HCT116 (cell line): Measurements from ENCODE around the gene CYP46A1. TPM values are rescaled to one million over a fixed set of nuclear protein-coding genes. Genes with fewer than 3 reads are reported as not detected.

Experiments used
- ATAC-seq: fragments of 200-7000 bp; cut with Tn5 transposase; 2 replicates; pipeline ENCODE4 v1.9.1; 2020; ENCODE audit warnings: mild to moderate bottlenecking, moderate library complexity
- BruUV-seq: library from RNA; stranded (reverse); fragments of 400-500 nt; replicated peaks from 2 replicates; lab custom pipeline; 2021; lab: Mats Ljungman, UMichigan
- CTCF ChIA-PET: fragments of 300-600 bp; sonication (Branson Sonifier 250); formaldehyde crosslinking; loops from one replicate; lab custom pipeline; 2021; ENCODE audit warnings: antibody characterized with exemption; lab: Charles Lee
- POLR2A ChIA-PET: fragments of 300-600, 350-600 bp; sonication (Branson Sonifier 250); formaldehyde crosslinking; loops from one replicate; lab custom pipeline; 2021; ENCODE audit warnings: antibody characterized with exemption; lab: Charles Lee
- RAD21 ChIA-PET, 2 experiments: fragments of 300-600 bp; sonication (Branson Sonifier 250); formaldehyde crosslinking; loops; one replicate each; lab custom pipeline; 2023; ENCODE audit warnings: low total read pairs in 2 of 2; ENCODE audit not compliant: uncharacterized antibody in 2 of 2, unreplicated experiment in 2 of 2, low non-redundant PET in 1 of 2; lab: Charles Lee
- DNase-seq: peaks from one replicate; pipeline ENCODE4 v3.0.0-alpha.2; 2010; ENCODE audit warnings: low read depth, low spot score
- H2AFZ ChIP-seq: fragments of 200-600 bp; shearing (Covaris generic), sonication (generic); 2 replicates; pipeline ENCODE4 v1.6.1; 2017; ENCODE audit warnings: low read depth, mixed run types, mixed read lengths, antibody characterized with exemption, low read length; ENCODE audit not compliant: poor library complexity, severe bottlenecking
- H3K27ac ChIP-seq: 2 replicates; pipeline ENCODE4 v1.5.1; 2012; ENCODE audit warnings: low read depth, low read length
- H3K27me3 ChIP-seq: fragments of 200-600 bp; sonication (generic); 2 replicates; pipeline ENCODE4 v1.6.1; 2016; ENCODE audit warnings: mixed run types, low read length, mixed read lengths; ENCODE audit not compliant: insufficient read depth
- H3K36me3 ChIP-seq, 2 experiments: fragments of 200-500 bp in 1 of 2; fragments of 200-600 bp in 1 of 2; sonication (Bioruptor generic) in 1 of 2; sonication (generic) in 1 of 2; 2 replicates each; pipeline versions ENCODE4 v1.5.1 to v1.6.1; 2014 to 2016; ENCODE audit warnings: low read length in 2 of 2, inconsistent platforms in 1 of 2, mixed read lengths in 1 of 2, mixed run types in 1 of 2; ENCODE audit not compliant: insufficient read depth in 2 of 2, control insufficient read depth in 1 of 2
- H3K4me1 ChIP-seq, 2 experiments: fragments of 200-600 bp in 1 of 2; sonication (generic) in 1 of 2; 2 replicates each; pipeline versions ENCODE4 v1.5.1 to v1.6.1; 2012 to 2017; ENCODE audit warnings: low read length in 2 of 2, inconsistent platforms in 1 of 2, mild to moderate bottlenecking in 1 of 2, mixed read lengths in 1 of 2, mixed run types in 1 of 2, moderate library complexity in 1 of 2; ENCODE audit not compliant: insufficient read depth in 2 of 2, control insufficient read depth in 1 of 2
- H3K4me2 ChIP-seq: fragments of 200-600 bp; sonication (generic); 2 replicates; pipeline ENCODE4 v1.6.1; 2017; ENCODE audit warnings: mixed run types, low read length, mixed read lengths
- H3K4me3 ChIP-seq, 2 experiments: fragments of 200-600 bp in 1 of 2; sonication (generic) in 1 of 2; replicated peaks in 1 of 2; 2 replicates each; pipeline ENCODE4 v1.5.1; 2011 to 2016; ENCODE audit warnings: low read length in 2 of 2, control low read depth in 1 of 2, low read depth in 1 of 2, mild to moderate bottlenecking in 1 of 2, mixed read lengths in 1 of 2, mixed run types in 1 of 2
- H3K79me2 ChIP-seq: fragments of 200-600 bp; sonication (generic); 2 replicates; pipeline ENCODE4 v1.6.1; 2017; ENCODE audit warnings: mild to moderate bottlenecking, mixed run types, low read length, moderate library complexity, mixed read lengths; ENCODE audit not compliant: insufficient read depth
- H3K9ac ChIP-seq: fragments of 200-600 bp; sonication (generic); 2 replicates; pipeline ENCODE4 v1.6.1; 2016; ENCODE audit warnings: low read length, mixed read lengths
- H3K9me2 ChIP-seq: fragments of 200-600 bp; sonication (generic), shearing (Covaris generic); 2 replicates; pipeline ENCODE4 v1.6.1; 2017; ENCODE audit warnings: mixed run types, mild to moderate bottlenecking, moderate library complexity; ENCODE audit not compliant: insufficient read depth
- H3K9me3 ChIP-seq, 2 experiments: fragments of 200-500 bp in 1 of 2; fragments of 200-600 bp in 1 of 2; sonication (Bioruptor generic) in 1 of 2; sonication (generic) in 1 of 2; 2 replicates each; pipeline ENCODE4 v1.6.1; 2014 to 2017; ENCODE audit warnings: low read length in 2 of 2, mixed read lengths in 2 of 2, inconsistent platforms in 1 of 2, low read depth in 1 of 2, mild to moderate bottlenecking in 1 of 2, mixed run types in 1 of 2, moderate library complexity in 1 of 2; ENCODE audit not compliant: control insufficient read depth in 1 of 2, insufficient read depth in 1 of 2
- H4K20me1 ChIP-seq: fragments of 200-600 bp; sonication (generic), shearing (Covaris generic); 2 replicates; pipeline ENCODE4 v1.6.1; 2017; ENCODE audit warnings: mixed run types, mild to moderate bottlenecking, moderate library complexity; ENCODE audit not compliant: insufficient read depth
- EGR1 ChIP-seq: IDR thresholded peaks from 2 replicates; pipeline ENCODE4 v1.6.1; 2012; ENCODE audit warnings: low read depth
- EZH2phosphoT487 ChIP-seq: fragments of 200-600 bp; IDR thresholded peaks from 2 replicates; pipeline ENCODE4 v1.6.1; 2018; ENCODE audit warnings: antibody characterized with exemption, borderline replicate concordance
- JUND ChIP-seq: IDR thresholded peaks from 2 replicates; pipeline ENCODE4 v1.6.1; 2012
- POLR2A ChIP-seq: IDR thresholded peaks from 2 replicates; pipeline ENCODE4 v1.7.0; 2011; ENCODE audit warnings: borderline replicate concordance; ENCODE audit not compliant: insufficient read depth, insufficient read length; ENCODE audit errors: extremely low read depth
- REST ChIP-seq: IDR thresholded peaks from 2 replicates; pipeline ENCODE4 v1.6.1; 2012; ENCODE audit warnings: low read depth
- SIN3A ChIP-seq: IDR thresholded peaks from 2 replicates; pipeline ENCODE4 v1.6.1; 2012; ENCODE audit warnings: low read depth
- ZBTB33 ChIP-seq: IDR thresholded peaks from 2 replicates; pipeline ENCODE4 v1.6.1; 2011; ENCODE audit warnings: mild to moderate bottlenecking, low read length, moderate library complexity; ENCODE audit not compliant: insufficient replicate concordance; ENCODE audit errors: extremely low read depth
- intact Hi-C: fragments of 100-400 bp; cut with micrococcal nuclease; formaldehyde crosslinking; loops from 2 replicates; pipeline ENCODE4 v1.10.0; 2022
- total RNA-seq: library from RNA; stranded (reverse); gene quantifications from one replicate; pipeline ENCODE4 v1.2.1, GENCODE V29; 2021; ENCODE audit not compliant: unreplicated experiment

Gene CYP46A1
- total RNA-seq, 1 experiment from 2014 or later = 0.76 TPM

- BruUV-seq = no TSS peak
These were observed 90.6 kb downstream of the CYP46A1 start for GRCh38 chr14:99774556-99775307.

More at GRCh38 chr14:99774556-99775307, 90.6 kb downstream of the CYP46A1 start:
- no peak for DNase-seq
- Histone ChIP-seq H3K4me2 (no peak overlapping the region), H3K9ac (no peak overlapping the region), H3K4me1 (peaks cover 2 to 4% of the 10 kb centered on the region in 2 experiments; a peak in 2 of 4 replicates), H3K79me2 (no peaks in the 10 kb centered on the region), H3K36me3 (no peaks in the 10 kb centered on the region), H3K27ac (no peak overlapping the region), H3K27me3 (no peaks in the 10 kb centered on the region), H3K9me2 (no peaks in the 10 kb centered on the region), H3K4me3 (no peak overlapping the region), H3K9me3 (no peaks in the 10 kb centered on the region), H4K20me1 (no peaks in the 10 kb centered on the region), H2AFZ (no peak overlapping the region)
- RAD21 ChIA-PET = no interaction called here
- ATAC-seq = no peak
- CTCF ChIA-PET = no interaction called here
- no peak for TF ChIP-seq EGR1
- no peak for TF ChIP-seq REST
- no peak for TF ChIP-seq JUND
- no peak for TF ChIP-seq POLR2A
- TF ChIP-seq ZBTB33 = no peak
- no peak for TF ChIP-seq EZH2phosphoT487
- TF ChIP-seq SIN3A = no peak
- intact Hi-C loops = no loop called here
- POLR2A ChIA-PET = no interaction called here
